ENCODE measurements around the gene TAF12. TPM values are rescaled to one million over a fixed set of nuclear protein-coding genes. Genes with fewer than 3 reads are reported as not detected.

Gene TAF12
- polyA plus RNA-seq, 1 of the 3 experiments (the other 2 are of a cell fraction): 34.9 TPM

DNA sequence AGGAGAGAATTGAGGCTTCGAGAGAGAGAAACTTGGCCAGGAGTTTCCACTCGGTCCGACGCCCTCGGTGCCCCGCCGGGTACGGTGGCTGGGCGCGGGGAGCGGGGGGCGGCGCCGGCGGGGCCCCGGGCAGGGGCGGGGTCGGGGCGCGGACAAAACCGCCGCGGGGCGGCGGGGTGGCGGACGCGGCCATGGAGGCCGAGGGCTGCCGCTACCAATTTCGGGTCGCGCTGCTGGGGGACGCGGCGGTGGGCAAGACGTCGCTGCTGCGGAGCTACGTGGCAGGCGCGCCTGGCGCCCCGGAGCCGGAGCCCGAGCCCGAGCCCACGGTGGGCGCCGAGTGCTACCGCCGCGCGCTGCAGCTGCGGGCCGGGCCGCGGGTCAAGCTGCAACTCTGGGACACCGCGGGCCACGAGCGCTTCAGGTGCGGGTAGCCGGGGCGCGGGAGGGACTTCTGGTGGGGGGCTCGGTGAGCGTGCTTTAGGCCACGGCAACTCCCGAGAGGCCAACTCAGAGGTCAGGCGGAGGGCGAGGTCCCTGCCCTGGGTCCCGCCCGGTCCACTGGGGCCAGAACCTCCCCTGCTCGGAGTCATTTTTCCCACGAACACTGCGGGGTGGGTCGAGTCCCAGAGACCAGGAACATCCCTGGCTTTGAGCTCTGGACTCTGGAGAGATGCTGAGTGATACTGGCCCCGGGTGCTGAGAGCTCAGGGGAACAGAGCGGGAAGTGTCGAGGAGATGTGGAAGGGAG is 50.4 kb downstream of the TAF12 start (continued):
- no peak for TF ChIP-seq TEAD4 (IDR thresholded peaks at IDR 0.05; ENCODE audit: borderline replicate concordance, insufficient read depth)
- TF ChIP-seq FOXM1 (IDR thresholded peaks at IDR 0.05; ENCODE audit: low read depth): no peak
- TF ChIP-seq NFIC (IDR thresholded peaks at IDR 0.05; ENCODE audit: borderline replicate concordance): no peak
- no peak for TF ChIP-seq FOXJ3 (CRISPR knock-in tag; IDR thresholded peaks at IDR 0.05)
- TF ChIP-seq EZH2phosphoT487 (IDR thresholded peaks at IDR 0.05; ENCODE audit: borderline replicate concordance, low read depth): no peak
- no peak for TF ChIP-seq NRF1 (IDR thresholded peaks at IDR 0.05; ENCODE audit: low read depth, low read length)
- TF ChIP-seq RAD21 (IDR thresholded peaks at IDR 0.05; ENCODE audit: low read length): no peak
- TF ChIP-seq, protein P1, sequence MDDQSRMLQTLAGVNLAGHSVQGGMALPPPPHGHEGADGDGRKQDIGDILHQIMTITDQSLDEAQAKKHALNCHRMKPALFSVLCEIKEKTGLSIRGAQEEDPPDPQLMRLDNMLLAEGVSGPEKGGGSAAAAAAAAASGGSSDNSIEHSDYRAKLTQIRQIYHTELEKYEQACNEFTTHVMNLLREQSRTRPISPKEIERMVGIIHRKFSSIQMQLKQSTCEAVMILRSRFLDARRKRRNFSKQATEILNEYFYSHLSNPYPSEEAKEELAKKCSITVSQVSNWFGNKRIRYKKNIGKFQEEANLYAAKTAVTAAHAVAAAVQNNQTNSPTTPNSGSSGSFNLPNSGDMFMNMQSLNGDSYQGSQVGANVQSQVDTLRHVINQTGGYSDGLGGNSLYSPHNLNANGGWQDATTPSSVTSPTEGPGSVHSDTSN (IDR thresholded peaks at IDR 0.05): no peak
- TF ChIP-seq, protein P2, sequence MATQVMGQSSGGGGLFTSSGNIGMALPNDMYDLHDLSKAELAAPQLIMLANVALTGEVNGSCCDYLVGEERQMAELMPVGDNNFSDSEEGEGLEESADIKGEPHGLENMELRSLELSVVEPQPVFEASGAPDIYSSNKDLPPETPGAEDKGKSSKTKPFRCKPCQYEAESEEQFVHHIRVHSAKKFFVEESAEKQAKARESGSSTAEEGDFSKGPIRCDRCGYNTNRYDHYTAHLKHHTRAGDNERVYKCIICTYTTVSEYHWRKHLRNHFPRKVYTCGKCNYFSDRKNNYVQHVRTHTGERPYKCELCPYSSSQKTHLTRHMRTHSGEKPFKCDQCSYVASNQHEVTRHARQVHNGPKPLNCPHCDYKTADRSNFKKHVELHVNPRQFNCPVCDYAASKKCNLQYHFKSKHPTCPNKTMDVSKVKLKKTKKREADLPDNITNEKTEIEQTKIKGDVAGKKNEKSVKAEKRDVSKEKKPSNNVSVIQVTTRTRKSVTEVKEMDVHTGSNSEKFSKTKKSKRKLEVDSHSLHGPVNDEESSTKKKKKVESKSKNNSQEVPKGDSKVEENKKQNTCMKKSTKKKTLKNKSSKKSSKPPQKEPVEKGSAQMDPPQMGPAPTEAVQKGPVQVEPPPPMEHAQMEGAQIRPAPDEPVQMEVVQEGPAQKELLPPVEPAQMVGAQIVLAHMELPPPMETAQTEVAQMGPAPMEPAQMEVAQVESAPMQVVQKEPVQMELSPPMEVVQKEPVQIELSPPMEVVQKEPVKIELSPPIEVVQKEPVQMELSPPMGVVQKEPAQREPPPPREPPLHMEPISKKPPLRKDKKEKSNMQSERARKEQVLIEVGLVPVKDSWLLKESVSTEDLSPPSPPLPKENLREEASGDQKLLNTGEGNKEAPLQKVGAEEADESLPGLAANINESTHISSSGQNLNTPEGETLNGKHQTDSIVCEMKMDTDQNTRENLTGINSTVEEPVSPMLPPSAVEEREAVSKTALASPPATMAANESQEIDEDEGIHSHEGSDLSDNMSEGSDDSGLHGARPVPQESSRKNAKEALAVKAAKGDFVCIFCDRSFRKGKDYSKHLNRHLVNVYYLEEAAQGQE (IDR thresholded peaks at IDR 0.05; ENCODE audit: low read depth, low read length): no peak

DNA sequence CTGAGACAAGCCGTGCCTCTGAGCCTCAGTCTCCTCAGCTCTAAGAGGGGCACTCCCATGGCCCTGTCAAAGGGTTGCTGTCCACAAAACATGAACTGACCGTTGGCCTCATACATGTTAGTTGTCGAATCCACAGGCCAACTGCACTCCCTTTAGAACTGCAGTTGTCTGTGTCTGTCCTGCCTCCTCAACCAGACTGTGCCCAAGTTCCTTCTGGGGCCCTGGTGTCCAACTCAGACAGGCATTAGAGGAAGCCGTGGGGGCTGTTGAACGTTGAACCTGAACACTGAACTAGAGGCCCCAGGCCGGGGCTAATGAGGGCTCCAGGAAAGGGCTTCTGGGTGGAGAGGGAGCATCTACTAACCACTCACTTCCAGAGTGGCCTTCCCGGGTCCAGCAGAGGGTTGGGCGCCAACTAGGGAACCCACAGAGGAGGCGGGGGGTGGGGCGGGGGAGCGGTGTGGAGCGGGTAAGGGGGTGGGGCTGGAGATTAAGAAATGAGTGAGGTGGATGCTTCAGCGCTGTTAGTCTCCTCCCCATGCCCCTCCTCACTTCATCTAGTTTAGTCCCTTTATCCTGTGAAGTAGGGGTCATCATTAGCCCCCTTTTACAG is 51.1 kb downstream of the TAF12 start, which contains the start of gene RAB42:
Gene RAB42, plus strand, starts transcription at position 558 of the 613 bp plus-strand sequence. CDS start 247 bp downstream, outside the sequence.
- H4K20me1 ChIP-seq (ENCODE audit: insufficient read depth): no peaks in the 10 kb centered on the region
- peak within 1 kb of the TSS; percentile 48 to 54 for H3K4me3 ChIP-seq (ENCODE audit: low read depth in 2 of 2, low read length in 1 of 2)
- no peaks in the 10 kb centered on the region for H3K9me2 ChIP-seq
- DNase-seq: peak; percentile 57
- no peaks in the 10 kb centered on the region for H3K27me3 ChIP-seq (ENCODE audit: insufficient read depth)
- no peaks in the 10 kb centered on the region for H3K9me3 ChIP-seq
- no peaks in the 10 kb centered on the region for H3K79me2 ChIP-seq (ENCODE audit: insufficient read depth)
- peak within 1 kb of the TSS; percentile 75 for H3K4me2 ChIP-seq
- 79% methylated on average over 9 of the region's 13 CpGs for WGBS (ENCODE audit: low lambda C conversion rate)
- H3F3A ChIP-seq (replicated peaks; ENCODE audit: insufficient read depth): peaks cover 5% of the 10 kb centered on the region
- H3K9ac ChIP-seq: peak within 1 kb of the TSS; percentile 43; the same call in 1 of the 2 replicates
- peak within 1 kb of the TSS; percentile 76; the same call in 1 of the 2 replicates for H2AFZ ChIP-seq (ENCODE audit: low read depth)
- no peaks in the 10 kb centered on the region for H3K36me3 ChIP-seq (replicated peaks in 1 of 2; ENCODE audit: control insufficient read depth in 1 of 2, insufficient read depth in 2 of 2, low read length in 1 of 2)
- H3K4me1 ChIP-seq (ENCODE audit: control insufficient read depth in 1 of 2, insufficient read depth in 2 of 2, low read depth in 1 of 2, low read length in 1 of 2): peaks cover 6 to 12% of the 10 kb centered on the region in 2 experiments; a peak in 2 of 4 replicates
- H3K27ac ChIP-seq (ENCODE audit: low read depth in 2 of 2, low read length in 1 of 2): no peak within 1 kb of the TSS
- ChIA-PET CTCF (interaction anchor here (1.8 kb wide), 1 partner anchor 10 kb away, joined by 6 read pairs; no protein-coding TSS in a partner anchor), POLR2A (interaction anchor here (2.3 kb wide), 2 partner anchors 10 kb away, joined by 20 to 36 read pairs; no protein-coding TSS in a partner anchor)
- no peak for TF ChIP-seq FOXM1 (IDR thresholded peaks at IDR 0.05; ENCODE audit: low read depth)
- TF ChIP-seq, protein P3, sequence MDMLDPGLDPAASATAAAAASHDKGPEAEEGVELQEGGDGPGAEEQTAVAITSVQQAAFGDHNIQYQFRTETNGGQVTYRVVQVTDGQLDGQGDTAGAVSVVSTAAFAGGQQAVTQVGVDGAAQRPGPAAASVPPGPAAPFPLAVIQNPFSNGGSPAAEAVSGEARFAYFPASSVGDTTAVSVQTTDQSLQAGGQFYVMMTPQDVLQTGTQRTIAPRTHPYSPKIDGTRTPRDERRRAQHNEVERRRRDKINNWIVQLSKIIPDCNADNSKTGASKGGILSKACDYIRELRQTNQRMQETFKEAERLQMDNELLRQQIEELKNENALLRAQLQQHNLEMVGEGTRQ (IDR thresholded peaks at IDR 0.05; ENCODE audit: borderline replicate concordance, low read depth, low read length): no peak
- no peak for TF ChIP-seq RXRA (IDR thresholded peaks at IDR 0.05; ENCODE audit: borderline replicate concordance, low read depth)
- no peak for TF ChIP-seq TEAD4 (IDR thresholded peaks at IDR 0.05; ENCODE audit: borderline replicate concordance, insufficient read depth)
- TF ChIP-seq, protein P4, sequence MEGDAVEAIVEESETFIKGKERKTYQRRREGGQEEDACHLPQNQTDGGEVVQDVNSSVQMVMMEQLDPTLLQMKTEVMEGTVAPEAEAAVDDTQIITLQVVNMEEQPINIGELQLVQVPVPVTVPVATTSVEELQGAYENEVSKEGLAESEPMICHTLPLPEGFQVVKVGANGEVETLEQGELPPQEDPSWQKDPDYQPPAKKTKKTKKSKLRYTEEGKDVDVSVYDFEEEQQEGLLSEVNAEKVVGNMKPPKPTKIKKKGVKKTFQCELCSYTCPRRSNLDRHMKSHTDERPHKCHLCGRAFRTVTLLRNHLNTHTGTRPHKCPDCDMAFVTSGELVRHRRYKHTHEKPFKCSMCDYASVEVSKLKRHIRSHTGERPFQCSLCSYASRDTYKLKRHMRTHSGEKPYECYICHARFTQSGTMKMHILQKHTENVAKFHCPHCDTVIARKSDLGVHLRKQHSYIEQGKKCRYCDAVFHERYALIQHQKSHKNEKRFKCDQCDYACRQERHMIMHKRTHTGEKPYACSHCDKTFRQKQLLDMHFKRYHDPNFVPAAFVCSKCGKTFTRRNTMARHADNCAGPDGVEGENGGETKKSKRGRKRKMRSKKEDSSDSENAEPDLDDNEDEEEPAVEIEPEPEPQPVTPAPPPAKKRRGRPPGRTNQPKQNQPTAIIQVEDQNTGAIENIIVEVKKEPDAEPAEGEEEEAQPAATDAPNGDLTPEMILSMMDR (IDR thresholded peaks at IDR 0.05): no peak
- no peak for TF ChIP-seq JUND (IDR thresholded peaks at IDR 0.05)
- TF ChIP-seq, protein P5, sequence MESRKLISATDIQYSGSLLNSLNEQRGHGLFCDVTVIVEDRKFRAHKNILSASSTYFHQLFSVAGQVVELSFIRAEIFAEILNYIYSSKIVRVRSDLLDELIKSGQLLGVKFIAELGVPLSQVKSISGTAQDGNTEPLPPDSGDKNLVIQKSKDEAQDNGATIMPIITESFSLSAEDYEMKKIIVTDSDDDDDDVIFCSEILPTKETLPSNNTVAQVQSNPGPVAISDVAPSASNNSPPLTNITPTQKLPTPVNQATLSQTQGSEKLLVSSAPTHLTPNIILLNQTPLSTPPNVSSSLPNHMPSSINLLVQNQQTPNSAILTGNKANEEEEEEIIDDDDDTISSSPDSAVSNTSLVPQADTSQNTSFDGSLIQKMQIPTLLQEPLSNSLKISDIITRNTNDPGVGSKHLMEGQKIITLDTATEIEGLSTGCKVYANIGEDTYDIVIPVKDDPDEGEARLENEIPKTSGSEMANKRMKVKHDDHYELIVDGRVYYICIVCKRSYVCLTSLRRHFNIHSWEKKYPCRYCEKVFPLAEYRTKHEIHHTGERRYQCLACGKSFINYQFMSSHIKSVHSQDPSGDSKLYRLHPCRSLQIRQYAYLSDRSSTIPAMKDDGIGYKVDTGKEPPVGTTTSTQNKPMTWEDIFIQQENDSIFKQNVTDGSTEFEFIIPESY (IDR thresholded peaks at IDR 0.05; ENCODE audit: borderline replicate concordance, low read depth): no peak
- no peak for TF ChIP-seq NRF1 (IDR thresholded peaks at IDR 0.05; ENCODE audit: low read depth, low read length)
- TF ChIP-seq RFX5 (IDR thresholded peaks at IDR 0.05; ENCODE audit: low read length): no peak
- no peak for TF ChIP-seq FOSL2 (IDR thresholded peaks at IDR 0.05; ENCODE audit: borderline replicate concordance, low read depth)
- TF ChIP-seq GABPA (IDR thresholded peaks at IDR 0.05; ENCODE audit: low read depth): no peak
- TF ChIP-seq TAF1 (IDR thresholded peaks at IDR 0.05; ENCODE audit: borderline replicate concordance, low read depth, low read length): no peak
- no peak for TF ChIP-seq CHD2 (IDR thresholded peaks at IDR 0.05; ENCODE audit: low read length, partially characterized antibody)
- TF ChIP-seq MXI1 (IDR thresholded peaks at IDR 0.05; ENCODE audit: low read depth, low read length): no peak

All from SK-N-SH (cell line).